ENCODE data around the gene MAD2L2.
A peak's percentile ranks its signal among the peaks of the same experiment; 100 is the strongest.

The MAD2L2 gene

DNA sequence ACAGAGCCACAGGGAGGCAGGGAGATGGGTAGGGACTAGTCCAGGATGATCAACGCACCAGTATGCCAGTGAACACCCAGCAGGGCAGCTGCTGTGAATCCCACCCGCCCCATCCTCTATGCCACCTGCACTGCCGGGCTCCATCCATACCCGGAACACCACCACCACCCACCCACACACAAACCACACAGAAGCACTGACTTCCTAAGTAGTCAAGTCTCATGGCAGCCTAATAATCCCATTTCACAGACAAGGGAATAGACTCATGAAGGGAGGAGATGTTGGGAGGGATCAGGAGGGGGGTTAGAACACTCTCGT lies 16.9 kb upstream of the MAD2L2 start:
- Mint-ChIP-seq H3K36me3 (ENCODE audit: low read depth) (no peaks in the 10 kb centered on the region), H3K4me3 (no peak overlapping the region), H3K4me1 (ENCODE audit: low read depth) (peaks cover 7% of the 10 kb centered on the region), H3K9me3 (no peaks in the 10 kb centered on the region), H3K27me3 (ENCODE audit: low read depth) (peaks cover 24% of the 10 kb centered on the region), H3K27ac (no peak overlapping the region)

DNA sequence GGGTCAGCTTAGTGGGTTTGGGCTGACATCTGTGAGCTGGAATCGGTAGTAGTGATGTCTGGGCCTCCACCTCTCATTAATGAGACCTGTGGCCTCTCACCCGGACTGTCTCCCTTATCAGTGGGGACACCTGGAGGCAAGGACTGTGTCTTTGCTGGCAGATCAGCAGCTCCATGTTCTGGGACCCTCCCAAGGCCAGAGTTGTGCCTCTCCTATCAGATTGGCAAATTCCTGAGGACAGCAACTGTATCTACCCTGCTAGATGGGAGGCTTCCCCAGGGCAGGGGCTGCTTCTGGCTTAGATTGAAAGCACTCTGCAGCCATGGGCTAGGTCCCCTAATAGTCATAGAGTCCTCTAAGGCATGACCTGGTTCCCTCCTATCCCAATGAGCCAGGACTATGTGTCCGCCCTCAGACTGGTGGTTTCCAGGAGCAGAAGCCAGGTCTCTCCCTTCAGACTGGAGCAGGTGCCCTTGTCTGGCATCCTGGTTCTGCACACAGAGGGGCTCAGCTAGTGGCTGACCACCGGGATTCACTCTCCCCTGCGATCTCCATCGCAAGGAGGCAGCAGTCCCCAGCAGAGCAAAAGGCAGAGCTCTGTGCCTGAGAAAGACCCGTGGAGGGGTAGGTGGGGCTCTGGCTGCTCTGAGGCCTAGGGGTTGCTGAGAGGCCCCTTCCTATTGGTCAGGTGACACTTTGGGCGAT lies 16.4 kb upstream of the MAD2L2 start:
- Mint-ChIP-seq H3K9me3 (no peaks in the 10 kb centered on the region), H3K4me3 (no peak overlapping the region), H3K36me3 (ENCODE audit: low read depth) (no peaks in the 10 kb centered on the region), H3K27me3 (ENCODE audit: low read depth) (peaks cover 29% of the 10 kb centered on the region), H3K4me1 (ENCODE audit: low read depth) (peaks cover 8% of the 10 kb centered on the region), H3K27ac (no peak overlapping the region)

DNA sequence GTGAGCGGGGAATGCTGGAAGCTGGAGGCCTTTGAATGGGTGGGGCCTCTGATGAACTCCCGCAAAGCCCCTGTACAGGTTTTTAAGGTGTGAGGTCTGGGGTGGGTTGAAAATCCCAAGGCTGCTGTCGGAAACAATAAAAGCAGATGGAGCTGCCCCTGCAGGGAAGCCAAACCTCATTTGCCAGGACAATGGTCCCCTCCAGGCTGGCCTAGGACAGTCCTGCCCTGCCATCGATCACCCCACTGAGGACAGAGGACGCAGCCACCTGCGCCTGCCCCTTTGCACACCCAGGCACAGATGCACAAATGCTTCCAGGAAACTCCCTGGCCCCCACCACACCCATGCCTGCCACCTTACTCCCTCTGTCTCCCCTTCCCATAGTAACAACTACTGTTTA lies 14.9 kb upstream of the MAD2L2 start:
- peaks cover 34% of the 10 kb centered on the region for H3K27me3 Mint-ChIP-seq (ENCODE audit: low read depth)
- H3K4me1 Mint-ChIP-seq (ENCODE audit: low read depth) = peaks cover 8% of the 10 kb centered on the region
- H3K9me3 Mint-ChIP-seq = no peaks in the 10 kb centered on the region
- H3K4me3 Mint-ChIP-seq = no peak overlapping the region
- no peak overlapping the region for H3K27ac Mint-ChIP-seq
- H3K36me3 Mint-ChIP-seq (ENCODE audit: low read depth) = no peaks in the 10 kb centered on the region

DNA sequence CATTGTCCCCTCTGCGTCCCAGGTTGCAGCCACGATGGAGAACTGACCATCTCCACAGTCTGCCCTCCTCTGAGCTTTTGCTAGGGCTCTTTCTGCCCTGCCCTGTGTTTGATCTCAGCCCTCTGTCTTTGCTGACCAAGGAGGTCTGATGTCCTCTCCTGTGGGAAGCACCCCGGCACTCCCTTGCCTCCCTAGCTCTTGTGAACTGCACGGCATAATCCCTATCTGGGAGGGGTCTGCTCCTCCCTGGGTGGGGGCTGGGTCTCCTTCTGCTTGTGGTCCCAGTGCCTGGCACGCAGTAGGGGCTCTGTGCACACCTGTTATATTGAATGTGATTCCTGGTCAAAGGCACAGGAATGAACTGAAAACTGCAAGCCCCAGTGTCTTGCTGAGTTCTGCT lies 13.0 kb upstream of the MAD2L2 start:
- Mint-ChIP-seq H3K36me3 (ENCODE audit: low read depth) (no peaks in the 10 kb centered on the region), H3K4me3 (no peak overlapping the region), H3K9me3 (no peaks in the 10 kb centered on the region), H3K4me1 (ENCODE audit: low read depth) (peaks cover 13% of the 10 kb centered on the region), H3K27ac (no peak overlapping the region), H3K27me3 (ENCODE audit: low read depth) (peaks cover 49% of the 10 kb centered on the region)

DNA sequence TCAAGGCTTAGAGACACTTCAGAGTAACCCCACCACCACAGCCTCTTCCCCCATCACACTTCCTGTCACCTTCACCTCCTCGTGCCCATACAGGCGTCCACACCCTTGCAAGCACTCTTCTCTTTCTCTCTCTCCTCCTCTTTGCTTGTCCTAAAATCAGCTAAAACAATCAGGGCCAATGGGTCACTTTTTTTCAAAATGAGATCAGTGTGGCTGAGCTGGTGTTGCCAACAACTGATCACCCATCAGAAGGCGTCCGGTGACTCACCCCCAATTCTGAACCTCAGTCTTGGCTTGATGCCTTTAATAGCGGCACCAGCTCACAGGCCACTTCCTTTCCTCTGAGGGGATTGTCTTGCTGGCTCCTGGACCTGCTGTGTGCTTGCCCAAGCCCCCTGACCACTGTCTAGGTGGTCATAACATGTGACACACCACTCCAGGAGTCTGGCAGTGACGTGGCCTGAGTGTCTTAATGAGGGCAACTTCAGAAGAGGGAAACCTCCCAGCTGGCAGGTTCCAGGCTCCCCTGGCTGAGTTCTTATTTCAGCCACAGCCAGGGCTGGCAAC lies 12.2 kb upstream of the MAD2L2 start:
- Mint-ChIP-seq H3K36me3 (ENCODE audit: low read depth) (no peaks in the 10 kb centered on the region), H3K27me3 (ENCODE audit: low read depth) (peaks cover 49% of the 10 kb centered on the region), H3K27ac (no peak overlapping the region), H3K4me3 (peak overlapping the region; percentile 30), H3K4me1 (ENCODE audit: low read depth) (peaks cover 13% of the 10 kb centered on the region), H3K9me3 (no peaks in the 10 kb centered on the region)

DNA sequence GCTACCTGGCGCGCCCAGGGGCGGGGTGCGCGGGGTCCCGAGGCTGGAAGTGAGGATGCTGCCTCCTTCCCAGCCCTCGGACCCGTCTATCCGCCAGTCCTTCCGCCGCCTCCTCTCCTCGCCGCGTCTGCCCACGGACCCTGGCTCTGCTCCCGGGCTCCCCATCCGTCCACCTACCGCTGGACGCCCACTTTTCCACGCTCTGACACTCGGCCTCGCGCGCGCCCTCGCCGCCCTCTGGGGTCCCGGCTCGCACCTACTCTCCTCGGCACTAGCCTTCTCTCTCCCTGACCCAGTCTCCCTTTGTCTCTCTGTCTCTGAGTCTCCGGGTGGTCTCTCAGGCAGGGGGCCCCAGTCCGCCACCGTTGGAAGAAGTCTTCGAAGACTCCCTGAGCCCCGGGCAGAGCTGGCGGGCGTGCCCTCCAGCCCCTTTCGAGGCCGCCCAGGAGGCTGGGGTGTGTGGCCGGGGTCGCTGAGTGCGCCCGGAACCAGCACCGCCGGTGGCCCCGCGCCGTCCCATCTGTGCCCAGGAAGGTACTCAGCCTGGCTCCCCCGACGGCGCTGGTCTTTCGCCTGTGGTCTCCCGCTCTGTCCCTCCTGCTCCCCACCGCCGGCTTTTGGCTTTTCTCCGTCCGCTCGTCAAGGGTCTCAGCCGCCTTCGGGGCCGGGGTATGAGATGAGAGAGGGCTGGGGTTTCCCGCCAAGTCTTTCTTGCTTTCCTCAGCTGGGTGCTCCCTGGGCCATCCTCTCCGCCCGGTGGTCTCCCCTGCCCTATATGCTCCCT lies 11.2 kb upstream of the MAD2L2 start:
- H3K4me3 Mint-ChIP-seq = peak overlapping the region; percentile 50
- no peaks in the 10 kb centered on the region for H3K9me3 Mint-ChIP-seq
- H3K27ac Mint-ChIP-seq = no peak overlapping the region
- H3K36me3 Mint-ChIP-seq (ENCODE audit: low read depth) = no peaks in the 10 kb centered on the region
- H3K4me1 Mint-ChIP-seq (ENCODE audit: low read depth) = peaks cover 13% of the 10 kb centered on the region
- H3K27me3 Mint-ChIP-seq (ENCODE audit: low read depth) = peaks cover 54% of the 10 kb centered on the region

DNA sequence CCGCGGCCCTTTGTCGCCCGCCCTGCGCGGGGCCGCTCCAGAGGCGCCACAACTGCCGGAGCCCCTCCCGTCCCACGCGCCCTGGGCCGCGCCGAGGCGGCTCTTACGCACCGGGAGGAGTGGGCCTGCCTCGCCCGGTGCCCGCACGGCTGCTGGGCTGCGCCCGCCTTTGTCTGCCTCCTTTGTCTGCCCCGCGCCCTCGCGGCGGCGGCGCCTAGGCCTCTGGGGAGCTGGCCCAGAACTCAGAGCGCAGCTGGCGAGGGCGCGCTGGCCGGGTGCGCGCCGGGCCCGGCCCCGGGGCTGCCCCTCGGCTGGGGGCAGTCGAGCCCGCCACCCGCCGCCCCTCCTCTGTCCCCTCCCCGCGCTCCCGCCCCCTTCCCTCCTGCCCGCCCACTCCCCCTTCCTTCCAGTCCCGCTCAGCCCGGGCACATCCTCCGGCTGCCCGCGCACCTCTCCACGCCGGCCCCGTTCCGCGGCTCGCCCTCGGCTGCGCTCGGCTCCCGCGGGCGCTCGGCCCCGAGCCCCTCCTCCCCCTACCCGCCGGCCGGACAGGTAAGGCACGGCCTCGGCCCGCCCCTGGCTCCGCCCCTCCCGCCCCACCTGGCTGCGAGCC lies 10.5 kb upstream of the MAD2L2 start, which contains the start of gene DRAXIN:
TSS of gene DRAXIN (plus strand) at position 409 of the 613 bp plus-strand sequence. CDS start 14,549 bp downstream, outside the sequence.
- peak within 1 kb of the TSS; percentile 50 for H3K4me3 Mint-ChIP-seq
- no peaks in the 10 kb centered on the region for H3K36me3 Mint-ChIP-seq (ENCODE audit: low read depth)
- peaks cover 13% of the 10 kb centered on the region for H3K4me1 Mint-ChIP-seq (ENCODE audit: low read depth)
- no peak within 1 kb of the TSS for H3K27ac Mint-ChIP-seq
- H3K9me3 Mint-ChIP-seq = no peaks in the 10 kb centered on the region
- peaks cover 54% of the 10 kb centered on the region for H3K27me3 Mint-ChIP-seq (ENCODE audit: low read depth)

DNA sequence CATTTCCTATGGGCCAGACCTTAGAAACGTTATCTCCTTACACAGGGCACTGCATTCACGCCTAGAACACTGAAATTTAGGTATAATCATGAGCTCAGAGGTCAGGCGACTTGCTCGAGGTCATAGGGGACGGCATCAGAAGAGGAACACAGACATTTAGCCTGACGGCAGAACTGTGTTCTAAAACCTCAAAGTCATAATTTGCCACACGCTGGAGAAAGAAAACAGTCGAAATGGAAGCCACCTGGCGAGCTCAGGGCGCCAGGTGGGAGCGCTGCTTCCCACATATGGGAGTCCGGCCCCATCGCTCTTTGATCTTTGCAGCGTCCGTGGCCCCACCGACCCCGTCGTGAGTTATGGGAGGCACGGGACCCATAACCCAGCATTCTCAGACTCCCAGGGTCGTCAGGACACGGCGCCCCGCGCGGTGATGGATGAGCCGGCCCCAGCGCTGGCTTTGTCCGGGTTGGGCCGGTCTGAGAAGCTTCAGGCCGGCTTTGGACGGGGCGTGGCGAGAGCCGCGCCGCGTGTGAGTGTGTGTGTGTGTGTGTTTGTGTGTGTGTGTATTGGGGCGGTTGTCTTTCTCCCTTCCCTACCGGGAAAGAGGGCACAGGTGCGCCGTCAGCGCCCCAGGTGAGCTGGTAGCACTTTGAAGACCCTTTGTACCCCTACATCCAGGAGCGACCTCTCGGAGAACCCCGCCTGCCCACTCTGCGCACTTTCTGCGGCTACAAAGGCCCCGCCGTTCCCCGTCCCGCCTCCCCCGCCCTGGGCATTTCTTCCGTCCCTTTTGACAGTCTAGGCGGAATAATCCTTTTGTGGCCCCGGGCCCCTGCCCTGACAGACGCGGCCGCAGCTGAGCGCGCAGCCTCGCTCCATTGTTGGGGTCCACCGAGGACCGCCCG lies 9.7 kb upstream of the MAD2L2 start:
- H3K4me3 Mint-ChIP-seq = no peak overlapping the region
- no peaks in the 10 kb centered on the region for H3K9me3 Mint-ChIP-seq
- no peaks in the 10 kb centered on the region for H3K36me3 Mint-ChIP-seq (ENCODE audit: low read depth)
- peaks cover 59% of the 10 kb centered on the region for H3K27me3 Mint-ChIP-seq (ENCODE audit: low read depth)
- peaks cover 13% of the 10 kb centered on the region for H3K4me1 Mint-ChIP-seq (ENCODE audit: low read depth)
- H3K27ac Mint-ChIP-seq = no peak overlapping the region

DNA sequence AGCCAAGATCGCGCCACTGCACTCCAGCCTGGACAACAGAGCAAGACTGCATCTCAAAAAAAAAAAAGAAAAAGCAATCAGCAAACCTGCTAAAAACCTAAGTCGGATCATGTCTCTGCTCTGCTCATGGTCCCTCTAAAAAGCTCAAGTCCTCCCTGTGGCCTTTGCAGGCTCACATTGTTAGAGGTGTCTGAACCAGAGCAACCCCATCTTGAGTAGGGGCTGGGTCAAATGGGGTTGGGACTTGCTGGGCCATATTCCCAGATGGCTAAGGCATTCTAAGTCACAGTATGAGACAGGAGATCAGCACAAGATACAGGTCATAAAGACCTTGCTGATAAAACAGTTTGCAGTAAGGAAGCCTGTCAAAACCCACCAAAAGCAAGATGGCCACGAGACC lies 7.6 kb upstream of the MAD2L2 start:
- H3K4me3 Mint-ChIP-seq = no peak overlapping the region

DNA sequence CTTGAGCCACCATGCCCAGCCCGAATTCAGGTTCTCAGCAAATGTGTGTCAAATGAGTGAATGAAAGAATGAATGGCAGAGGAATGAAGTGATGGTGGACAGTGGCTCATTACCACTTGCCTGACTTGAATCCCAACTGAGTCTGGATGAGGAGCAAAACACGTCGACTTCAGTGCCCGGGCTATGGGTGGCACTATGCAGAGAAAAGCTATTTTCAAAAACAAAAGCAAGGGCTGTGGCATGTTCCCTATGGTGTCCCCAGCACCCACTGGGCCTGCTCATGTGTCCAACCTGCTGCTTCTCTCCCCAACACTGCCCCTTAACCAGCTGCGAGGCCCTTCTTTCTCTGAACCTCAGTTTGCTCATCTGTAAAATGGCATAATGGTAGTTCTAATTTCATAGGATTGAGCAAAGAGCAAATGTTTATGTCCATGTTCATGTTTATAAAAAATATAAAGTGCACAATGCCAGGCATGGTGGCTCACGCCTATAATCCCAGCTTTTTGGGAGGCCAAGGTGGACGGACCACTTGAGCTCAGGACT lies 4.3 kb upstream of the MAD2L2 start:
- Mint-ChIP-seq H3K4me1 (ENCODE audit: low read depth) (peaks cover 2% of the 10 kb centered on the region), H3K4me3 (no peak overlapping the region), H3K9me3 (no peaks in the 10 kb centered on the region), H3K27me3 (ENCODE audit: low read depth) (peaks cover 31% of the 10 kb centered on the region), H3K36me3 (ENCODE audit: low read depth) (no peaks in the 10 kb centered on the region), H3K27ac (no peak overlapping the region)

More for the DNA sequence above, 7.6 kb upstream of the MAD2L2 start:
- H3K27ac Mint-ChIP-seq = no peak overlapping the region
- peaks cover 10% of the 10 kb centered on the region for H3K4me1 Mint-ChIP-seq (ENCODE audit: low read depth)
- H3K36me3 Mint-ChIP-seq (ENCODE audit: low read depth) = no peaks in the 10 kb centered on the region
- H3K27me3 Mint-ChIP-seq (ENCODE audit: low read depth) = peaks cover 52% of the 10 kb centered on the region
- H3K9me3 Mint-ChIP-seq = no peaks in the 10 kb centered on the region

DNA sequence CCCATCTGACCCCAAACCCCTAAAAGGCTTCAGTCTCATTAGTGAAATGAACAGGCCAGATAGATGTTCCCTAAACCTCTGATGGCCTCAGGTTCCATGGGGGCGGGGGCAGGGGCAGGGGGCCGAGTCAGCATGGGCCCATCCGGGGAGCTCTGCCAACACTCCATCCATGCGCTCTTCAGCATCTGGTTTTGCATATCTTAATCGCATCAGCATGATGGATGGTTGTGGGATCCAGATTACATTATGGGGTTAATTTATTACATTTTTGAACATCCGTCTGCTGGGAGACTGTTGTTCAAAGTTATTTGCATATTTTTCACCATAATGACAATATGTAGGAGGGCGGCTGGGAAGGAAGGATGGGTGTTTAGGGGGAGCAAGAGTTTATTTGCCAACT lies 3.1 kb upstream of the MAD2L2 start:
- Mint-ChIP-seq H3K4me1 (ENCODE audit: low read depth) (peaks cover 5% of the 10 kb centered on the region), H3K27me3 (ENCODE audit: low read depth) (peaks cover 20% of the 10 kb centered on the region), H3K9me3 (no peaks in the 10 kb centered on the region), H3K4me3 (no peak overlapping the region), H3K27ac (no peak overlapping the region), H3K36me3 (ENCODE audit: low read depth) (no peaks in the 10 kb centered on the region)

DNA sequence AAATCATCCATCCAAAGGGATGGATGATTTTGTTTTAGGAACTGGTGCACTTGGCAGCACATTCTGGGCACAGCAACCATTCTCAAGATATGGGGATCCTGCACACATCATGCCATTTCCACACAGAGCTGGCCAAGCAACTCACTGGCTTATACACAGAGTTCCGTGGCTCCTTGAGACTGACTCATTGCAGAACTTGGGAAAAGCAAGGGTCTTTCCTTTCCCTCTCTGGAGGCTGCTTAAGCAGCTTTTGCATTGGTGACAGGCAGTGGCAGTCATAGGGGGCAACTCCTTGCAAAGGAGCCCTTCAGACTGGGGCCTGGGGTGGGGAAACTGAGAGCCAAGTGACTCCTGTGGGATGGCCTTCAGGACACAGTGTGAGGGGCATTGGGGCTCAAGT lies 1.9 kb upstream of the MAD2L2 start:
- H3K4me1 Mint-ChIP-seq (ENCODE audit: low read depth) = peaks cover 10% of the 10 kb centered on the region
- H3K9me3 Mint-ChIP-seq = no peaks in the 10 kb centered on the region
- H3K36me3 Mint-ChIP-seq (ENCODE audit: low read depth) = peaks cover 3% of the 10 kb centered on the region
- H3K27me3 Mint-ChIP-seq (ENCODE audit: low read depth) = peaks cover 7% of the 10 kb centered on the region
- H3K27ac Mint-ChIP-seq = no peak overlapping the region
- H3K4me3 Mint-ChIP-seq = no peak overlapping the region

DNA sequence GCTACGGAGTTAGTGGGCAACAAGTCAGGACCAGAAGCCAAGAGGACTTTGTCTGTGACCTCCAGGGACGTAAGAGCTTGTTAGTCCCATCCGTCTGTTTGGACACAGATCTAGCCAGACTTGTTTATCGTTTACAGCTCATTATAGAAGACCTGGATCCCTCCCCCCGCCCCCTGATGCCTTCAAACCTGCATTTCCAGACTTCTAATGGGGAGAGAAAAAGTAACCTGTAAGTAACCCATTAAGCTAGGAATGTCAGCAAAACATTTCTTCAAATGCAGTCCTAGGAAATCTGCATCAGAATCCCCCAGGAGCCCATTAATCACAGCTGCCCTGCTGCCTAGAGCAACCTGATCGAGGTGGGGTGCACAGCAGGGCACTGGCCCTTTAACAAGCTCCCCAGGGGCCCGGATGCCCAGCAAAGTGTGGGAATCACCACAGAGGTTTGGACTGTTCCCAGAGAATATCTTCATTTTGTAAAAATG lies 1.4 kb upstream of the MAD2L2 start:
- H3K36me3 Mint-ChIP-seq (ENCODE audit: low read depth) = peaks cover 3% of the 10 kb centered on the region
- H3K4me1 Mint-ChIP-seq (ENCODE audit: low read depth) = peaks cover 10% of the 10 kb centered on the region
- H3K4me3 Mint-ChIP-seq = peak overlapping the region; percentile 54
- no peak overlapping the region for H3K27ac Mint-ChIP-seq
- no peaks in the 10 kb centered on the region for H3K9me3 Mint-ChIP-seq
- H3K27me3 Mint-ChIP-seq (ENCODE audit: low read depth) = peaks cover 5% of the 10 kb centered on the region
